Raji (cell line): ENCODE measurements around the gene MINDY4.

Experiments used
- POLR2A ChIP-seq: IDR thresholded peaks from 2 replicates; pipeline ENCODE4 v1.6.1; 2011; ENCODE audit warnings: low read depth, low read length, control low read depth; ENCODE audit not compliant: insufficient read depth

MINDY4 gene

DNA sequence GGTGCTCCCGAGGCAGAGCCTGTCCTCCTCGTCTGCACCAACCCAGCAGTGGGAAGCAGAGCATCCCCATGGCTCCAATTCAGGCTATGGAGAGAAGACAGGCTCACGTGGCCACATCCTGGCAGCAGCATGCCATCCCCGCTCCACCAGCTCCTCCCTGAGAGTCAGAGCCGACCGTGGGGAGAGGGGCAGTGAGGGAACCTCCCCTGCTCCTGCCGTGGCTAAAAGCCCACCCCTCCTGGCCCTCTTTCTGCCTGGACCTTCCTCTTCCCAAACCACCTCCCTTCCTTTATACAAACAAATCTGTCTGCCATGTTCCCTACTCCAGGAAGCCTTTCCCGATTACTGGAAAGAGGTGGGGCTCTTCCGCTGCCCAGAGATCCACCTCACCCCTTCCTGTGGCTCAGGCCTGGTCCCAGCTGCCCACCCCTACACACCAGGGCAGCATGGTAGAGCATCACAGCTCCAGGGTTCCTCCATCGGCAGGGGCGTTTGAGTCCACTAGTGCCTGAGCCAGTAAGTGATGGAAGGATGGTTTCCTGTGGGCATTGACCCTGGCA is 129.7 kb downstream of the MINDY4 start:
- no peak for TF ChIP-seq POLR2A

DNA sequence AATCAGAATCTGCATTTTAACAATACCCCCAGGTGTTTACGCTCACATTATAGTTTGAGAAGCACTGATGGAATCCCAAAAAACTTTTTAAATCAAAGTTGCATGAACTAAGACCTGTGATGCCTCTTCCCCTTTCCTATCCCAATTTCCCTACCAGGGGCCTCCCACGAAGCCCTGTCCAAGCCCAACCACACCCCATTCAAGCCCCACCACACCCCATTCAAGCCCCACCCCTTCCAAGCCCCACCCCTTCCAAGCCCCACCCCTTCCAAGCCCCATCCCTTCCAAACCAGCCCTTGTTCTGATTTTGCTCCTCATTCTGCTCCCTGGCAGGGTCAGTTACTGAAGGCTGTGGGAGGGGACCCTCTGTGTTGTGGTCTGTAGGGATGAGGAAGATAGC is 130.6 kb downstream of the MINDY4 start:
- TF ChIP-seq POLR2A = no peak

DNA sequence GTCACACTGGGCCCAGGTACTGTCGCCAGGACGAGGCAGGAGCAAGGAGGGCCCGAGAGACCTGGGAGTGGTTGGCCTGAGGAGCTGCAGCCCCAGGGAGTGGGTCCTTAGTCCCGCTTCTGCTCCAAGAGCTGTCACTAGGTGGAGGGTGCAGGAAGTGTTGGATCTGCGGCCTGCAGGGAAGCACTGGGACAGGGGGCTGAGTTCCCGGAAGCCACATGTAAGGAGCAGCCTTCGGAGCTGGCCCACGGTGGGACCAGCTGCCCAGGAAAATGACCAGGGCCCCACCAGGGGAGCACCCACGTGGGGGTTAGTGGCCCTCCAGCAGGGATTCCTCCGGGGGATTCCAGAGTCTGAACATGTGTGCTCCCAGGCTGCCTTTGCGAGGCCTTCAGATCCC is 131.2 kb downstream of the MINDY4 start:
- TF ChIP-seq POLR2A = no peak

DNA sequence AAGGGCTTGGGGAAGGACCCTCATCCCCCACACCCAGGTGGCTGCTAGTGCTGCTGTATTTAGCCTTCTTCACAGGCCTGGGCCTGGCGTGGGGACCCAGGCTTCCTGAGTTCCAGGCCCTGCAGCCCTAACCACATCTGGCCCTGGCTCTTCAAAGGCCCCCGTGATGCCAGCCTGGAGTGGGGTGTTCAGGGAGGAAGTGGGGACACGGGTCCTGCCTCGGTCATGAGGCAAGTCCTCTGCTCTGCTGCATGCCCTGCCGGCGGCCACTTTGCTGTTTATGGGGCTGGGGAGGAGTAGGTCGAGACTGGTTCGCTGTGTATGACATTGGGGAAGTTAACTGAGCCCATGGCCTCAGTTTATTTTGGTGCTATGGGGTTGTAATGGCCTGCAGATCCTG is 131.9 kb downstream of the MINDY4 start:
- TF ChIP-seq POLR2A = no peak

DNA sequence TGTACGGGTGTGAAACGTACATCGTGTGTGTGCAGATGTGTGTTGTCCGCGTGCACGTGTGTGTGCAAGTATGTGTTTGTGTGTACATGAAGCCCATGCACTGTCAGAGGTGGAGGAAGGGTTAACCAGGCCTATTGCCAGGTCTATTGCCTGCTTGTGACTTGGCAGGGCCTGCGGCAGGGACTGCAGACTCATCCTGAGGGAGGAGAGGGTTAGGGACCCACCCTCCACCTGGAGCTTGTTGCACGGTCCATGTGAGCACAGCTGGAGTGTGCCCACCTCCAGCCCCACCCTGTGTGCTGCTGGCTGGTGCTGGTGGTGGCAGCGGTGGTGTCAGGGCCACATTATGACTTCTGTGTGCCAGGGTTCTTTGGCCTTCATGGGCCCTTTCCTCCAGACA is 133.3 kb downstream of the MINDY4 start:
- TF ChIP-seq POLR2A = no peak

DNA sequence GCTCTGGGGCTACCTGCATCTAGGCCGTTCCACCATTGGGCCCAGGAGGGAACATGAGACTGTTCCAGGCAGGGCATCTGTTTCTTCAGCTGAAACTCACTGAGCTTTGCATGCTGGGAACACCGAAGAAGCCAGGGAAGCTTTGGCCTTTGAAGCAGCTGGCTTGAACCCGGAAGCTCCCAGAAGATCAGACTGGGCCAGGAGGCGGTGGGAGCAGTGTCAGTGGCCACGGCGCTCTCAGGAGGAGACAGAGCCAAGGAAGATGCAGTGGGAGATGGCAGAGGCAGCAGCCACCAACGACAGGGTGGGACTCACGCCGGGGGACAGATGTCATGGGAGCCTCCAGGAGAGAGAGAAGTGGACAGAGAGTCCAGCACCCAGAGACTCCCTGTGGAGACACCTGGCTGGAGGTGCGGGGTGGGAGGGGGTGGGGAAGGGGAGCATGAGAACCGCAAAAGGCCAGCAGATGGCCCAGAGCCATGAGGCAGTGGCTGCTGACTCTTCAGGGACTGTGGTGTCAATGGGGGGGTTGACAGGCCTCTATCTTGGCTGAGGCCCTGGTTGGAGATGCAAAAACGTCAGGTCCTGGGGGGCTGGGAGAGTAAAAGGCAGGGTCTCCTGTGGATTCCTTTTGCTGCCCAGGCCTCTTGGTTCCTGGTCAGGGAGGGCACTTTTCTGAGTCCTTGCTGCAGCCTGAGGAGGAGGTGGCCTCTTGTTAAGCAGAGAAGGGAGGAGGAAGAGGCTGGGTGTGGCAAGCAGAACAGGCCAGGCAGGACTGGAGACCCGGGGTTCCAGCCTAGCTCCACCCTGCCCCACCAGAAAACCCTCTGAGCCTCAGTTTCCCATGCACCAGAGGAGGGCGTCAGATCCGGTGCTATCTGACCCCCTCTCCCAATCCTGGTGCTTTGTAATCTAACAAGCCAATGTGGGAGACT is 134.1 kb downstream of the MINDY4 start:
- TF ChIP-seq POLR2A = no peak

DNA sequence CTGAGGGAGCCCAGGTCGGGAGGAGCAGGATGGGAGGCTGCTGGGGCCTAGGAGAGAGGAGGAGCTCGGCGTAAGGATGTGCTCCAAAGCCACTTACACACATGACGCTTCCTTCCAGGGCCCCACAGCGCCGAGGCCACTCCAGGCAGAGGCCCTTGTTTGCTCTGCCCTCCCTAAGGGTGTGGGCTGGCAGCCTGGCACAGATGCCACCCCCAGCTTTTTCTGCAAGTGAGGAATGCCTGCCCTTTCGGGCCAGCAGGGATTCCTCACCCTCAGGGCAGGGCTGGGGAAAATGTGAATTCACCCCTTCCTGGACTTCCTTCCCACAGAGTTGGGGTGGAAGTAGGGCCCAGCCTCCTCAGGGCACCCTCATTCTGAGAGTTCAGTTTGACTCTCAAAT is 134.8 kb downstream of the MINDY4 start:
- TF ChIP-seq POLR2A = no peak

DNA sequence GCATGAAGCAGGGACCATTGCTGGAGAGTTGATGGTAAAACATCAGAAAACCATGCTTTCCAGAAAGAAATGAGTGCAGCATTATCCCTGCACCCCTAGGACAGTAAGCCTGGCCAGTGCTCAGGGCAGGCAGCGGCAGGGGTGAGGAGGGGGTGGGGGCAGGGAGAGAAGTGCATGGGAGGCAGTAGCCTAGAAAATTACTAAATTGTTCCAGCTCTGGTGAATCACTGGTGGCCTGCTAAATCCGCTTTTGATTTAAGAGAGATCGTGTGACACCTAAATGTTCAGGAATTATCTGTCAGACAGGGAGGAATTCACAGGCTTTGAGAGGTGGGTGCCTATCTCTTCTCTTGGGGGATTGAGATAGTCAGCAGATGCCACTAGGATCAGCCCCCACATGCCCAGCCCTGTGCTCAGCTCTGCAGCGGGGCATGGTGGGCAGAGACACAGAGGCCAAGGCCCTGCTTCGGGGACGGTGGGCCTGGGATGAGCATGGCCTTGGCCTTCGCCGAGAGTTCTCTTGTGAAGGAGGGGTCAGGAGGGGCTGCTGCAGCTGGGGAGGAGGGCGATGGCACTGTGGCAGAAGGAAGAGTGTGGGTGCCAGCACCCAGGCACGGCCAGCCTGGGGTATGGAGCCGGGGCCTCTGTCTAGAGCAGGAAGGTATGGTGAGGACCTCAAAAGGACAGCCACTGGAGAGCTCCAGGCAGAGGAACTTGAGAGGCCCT is 135.5 kb downstream of the MINDY4 start:
- no peak for TF ChIP-seq POLR2A

DNA sequence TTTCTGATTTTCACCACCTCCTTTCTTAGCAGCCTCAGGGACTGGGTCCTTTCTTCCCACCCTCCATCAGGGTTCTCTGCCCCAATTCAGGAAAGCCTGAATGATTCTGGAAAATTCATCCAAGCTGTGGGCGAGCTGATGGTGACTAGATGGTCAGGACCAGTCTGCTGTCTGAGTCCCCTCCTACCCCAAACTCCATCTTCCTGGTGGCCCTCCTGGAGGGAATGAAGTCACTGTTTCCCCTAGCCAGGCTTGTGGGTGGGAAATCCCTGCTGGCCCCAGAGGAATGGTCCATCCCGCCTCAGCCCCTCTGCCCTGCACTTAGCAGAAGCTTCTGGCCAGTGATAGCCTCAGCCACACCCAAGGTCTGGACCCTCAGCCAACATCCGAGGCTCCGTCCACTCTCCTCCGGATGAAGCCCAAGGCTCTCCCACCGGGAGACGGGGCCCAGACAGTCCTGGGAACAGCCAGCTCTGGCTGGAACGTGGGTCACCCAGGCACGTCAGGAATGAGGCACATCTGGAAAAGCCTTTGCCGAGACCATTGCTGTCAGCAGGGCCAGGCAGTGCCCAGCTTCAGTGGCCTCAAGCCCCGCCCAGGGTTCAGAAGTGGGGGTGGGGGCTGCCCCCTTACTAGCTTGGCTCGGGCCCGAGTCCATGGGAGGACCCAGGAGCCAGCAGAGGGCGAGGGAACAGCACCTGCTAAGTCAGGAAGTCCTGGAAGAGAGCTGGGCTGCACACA is 136.5 kb downstream of the MINDY4 start:
- no peak for TF ChIP-seq POLR2A

DNA sequence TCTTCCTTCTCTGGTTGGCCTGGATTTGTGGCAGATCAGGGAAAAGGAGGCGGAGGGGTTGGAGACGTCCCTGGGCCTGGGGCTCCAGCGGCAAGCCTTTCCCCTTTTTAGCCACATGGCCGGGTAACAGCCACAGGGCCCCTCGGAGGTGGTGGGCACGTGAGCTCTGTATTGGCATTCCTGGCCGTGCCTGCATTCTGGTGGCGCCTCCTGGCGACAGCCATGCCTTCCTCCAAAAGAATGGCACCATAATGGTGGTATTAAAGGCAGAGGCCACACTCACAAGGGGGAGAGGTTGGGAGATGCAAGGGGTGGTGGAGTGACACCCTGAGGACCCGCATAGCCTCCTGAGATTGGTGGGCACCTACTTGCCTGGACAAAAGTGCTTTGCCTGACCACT is 137.5 kb downstream of the MINDY4 start:
- TF ChIP-seq POLR2A = no peak

DNA sequence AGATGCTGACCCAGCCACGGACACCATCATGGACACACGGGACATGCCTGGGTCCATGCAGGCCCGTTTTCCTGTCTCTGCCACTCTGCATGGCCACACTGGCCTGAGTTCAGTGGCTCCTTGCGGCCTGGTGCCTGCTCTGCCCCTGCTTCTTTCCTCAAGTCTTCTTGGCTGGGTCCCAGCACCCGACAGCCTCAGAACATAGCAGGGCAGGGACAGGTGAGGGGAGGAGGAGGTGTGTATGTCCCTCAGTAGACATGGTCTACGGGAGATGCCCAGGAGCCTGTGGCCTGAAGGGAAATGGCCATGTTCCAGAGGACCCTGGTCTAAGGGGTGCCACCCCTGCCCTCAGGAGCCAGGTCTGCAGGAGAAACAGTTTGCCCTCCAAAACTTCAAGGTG is 138.2 kb downstream of the MINDY4 start:
- TF ChIP-seq POLR2A = no peak

DNA sequence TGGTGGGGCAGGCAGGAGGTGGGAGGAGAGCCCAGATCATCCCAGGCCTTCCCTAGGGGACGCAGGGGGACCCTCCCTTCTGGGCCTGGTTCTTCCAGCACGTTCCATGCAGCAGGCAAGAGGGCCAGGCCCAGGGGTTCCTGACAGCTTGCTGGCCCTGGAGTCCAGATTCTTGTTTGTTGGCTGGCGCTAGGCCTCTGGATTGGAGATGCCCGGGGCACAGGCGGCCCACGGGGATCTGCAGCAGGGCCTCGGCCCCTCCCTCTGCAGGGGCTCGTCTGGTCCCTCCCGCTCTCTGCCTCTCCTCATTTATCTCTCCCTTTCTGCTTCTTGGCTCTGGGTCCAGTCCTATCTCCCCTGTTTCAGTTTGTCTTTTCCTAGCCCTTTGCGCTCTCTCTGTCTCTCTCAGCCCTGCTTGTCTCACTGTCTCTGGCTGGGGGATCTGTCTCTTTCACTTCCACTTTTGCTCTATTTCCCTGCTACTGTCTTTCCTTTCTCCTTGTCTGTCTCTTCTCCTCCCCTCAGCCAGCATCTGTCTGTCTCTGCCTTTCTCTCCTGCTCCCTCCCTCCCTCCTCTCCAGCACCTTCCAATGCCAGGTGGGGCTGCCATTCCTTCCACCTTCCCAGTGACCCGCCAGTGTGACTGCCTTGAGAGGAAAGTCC is 139.3 kb downstream of the MINDY4 start:
- TF ChIP-seq POLR2A = no peak

DNA sequence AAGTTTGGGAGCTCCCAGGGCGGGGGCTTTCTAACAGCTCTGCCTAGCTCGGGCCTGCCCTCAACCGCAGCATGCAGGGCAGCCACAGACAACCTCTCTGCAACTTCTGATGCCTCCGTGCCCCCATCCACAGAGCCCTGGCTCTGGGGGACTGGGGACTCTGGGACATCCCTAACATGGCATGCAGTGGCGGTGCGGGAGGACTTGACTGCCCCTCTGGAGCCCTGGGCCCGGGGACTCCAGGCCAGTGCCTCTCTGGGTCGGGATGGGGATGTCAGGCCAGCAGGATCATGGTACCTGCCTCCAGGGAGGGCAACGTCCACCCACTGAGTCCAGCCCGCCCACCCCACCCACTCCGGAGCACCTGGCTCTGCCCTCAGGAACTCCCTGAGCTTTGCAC is 139.9 kb downstream of the MINDY4 start:
- TF ChIP-seq POLR2A = no peak

DNA sequence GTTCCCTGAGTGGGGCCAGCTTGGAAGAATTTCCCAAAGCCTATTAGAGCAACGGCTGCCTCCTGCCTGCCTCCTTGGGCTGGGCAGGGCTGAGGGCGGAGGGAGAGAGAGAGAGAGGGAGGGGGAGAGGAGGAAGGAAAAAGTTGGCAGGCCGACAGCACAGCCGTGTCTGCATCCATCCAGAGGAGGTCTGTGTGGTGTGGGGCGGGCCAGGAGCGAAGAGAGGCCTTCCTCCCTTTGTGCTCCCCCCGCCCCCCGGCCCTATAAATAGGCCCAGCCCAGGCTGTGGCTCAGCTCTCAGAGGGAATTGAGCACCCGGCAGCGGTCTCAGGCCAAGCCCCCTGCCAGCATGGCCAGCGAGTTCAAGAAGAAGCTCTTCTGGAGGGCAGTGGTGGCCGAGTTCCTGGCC is 140.3 kb downstream of the MINDY4 start, which contains the start of gene AQP1:
TSS of gene AQP1 (plus strand) at position 293 of the 409 bp plus-strand sequence. CDS start at position 350, 57 bp downstream.
- no peak for TF ChIP-seq POLR2A
